GM18951 (cell line): ENCODE measurements around the gene MED22.

ENCODE experiments used
- POLR2A ChIP-seq: IDR thresholded peaks from 4 replicates; pipeline ENCODE4 v1.6.1; 2011; ENCODE audit warnings: mild to moderate bottlenecking; ENCODE audit not compliant: insufficient read length, insufficient read depth; ENCODE audit errors: extremely low read depth
- in situ Hi-C: fragments of 300-500 bp; cut with MboI; formaldehyde crosslinking; loops from one replicate; pipeline ENCODE4 v1.12.0; 2022; ENCODE audit warnings: low sequenced_read_pairs, mixed read lengths, inconsistent platforms; ENCODE audit not compliant: unreplicated experiment

Gene MED22

GRCh38 chr9:133369933-133370332, 22.0 kb upstream of the MED22 start:
- no peak for TF ChIP-seq POLR2A
- in situ Hi-C loops, result no loop called here

GRCh38 chr9:133369422-133369821, 21.5 kb upstream of the MED22 start:
- no peak for TF ChIP-seq POLR2A
- in situ Hi-C loops, result no loop called here

DNA sequence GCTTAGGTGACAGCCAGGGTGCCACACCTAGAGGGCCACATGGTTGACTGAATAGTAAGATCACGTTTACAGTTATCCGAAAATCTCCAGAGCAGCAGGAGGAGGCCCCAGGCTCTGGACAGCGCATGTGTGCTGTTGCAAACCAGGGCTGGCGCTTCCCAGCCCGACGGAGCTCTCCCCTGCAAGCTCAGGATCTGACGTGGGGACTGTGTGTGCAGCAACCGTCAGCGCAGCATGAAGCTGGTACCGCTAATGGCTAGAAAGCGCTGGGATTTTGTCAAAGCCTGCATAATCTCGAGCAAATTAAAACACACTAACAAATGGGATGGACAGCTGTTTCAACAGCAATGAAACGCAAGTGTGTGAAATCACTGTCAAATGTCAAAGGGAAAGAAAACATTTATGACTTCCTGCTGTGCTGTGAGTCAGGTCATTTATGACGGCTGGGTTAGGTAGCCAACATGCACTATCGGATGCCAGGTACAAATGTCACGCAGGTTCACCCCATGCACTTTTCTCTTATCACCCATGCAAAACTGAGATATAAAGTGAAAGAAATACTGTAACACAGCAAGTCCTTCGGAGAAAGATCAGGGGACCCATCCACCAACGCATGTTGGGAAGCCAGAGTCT, 20.4 kb upstream of the MED22 start:
- in situ Hi-C loops, result no loop called here
- TF ChIP-seq POLR2A, result no peak

DNA sequence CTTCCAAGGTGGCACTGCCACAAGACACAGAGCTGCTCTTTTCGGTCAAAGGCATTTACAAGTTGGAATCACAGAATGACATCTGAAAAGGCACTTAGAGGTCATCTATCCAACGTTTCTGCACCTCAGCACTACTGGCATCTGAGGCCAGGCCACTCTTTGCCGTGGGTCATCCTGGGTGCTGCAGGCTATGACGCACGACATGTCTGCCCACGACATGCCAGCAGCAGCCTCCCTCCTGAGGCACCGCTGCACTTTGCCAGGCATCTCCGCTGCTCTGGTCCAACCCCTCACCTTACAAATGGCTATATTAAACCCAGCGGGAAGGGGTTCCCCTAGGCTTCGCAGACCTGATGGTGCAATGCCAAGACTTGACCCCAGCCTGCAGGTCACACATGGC, 19.8 kb upstream of the MED22 start:
- in situ Hi-C loops, result no loop called here
- no peak for TF ChIP-seq POLR2A

- TF ChIP-seq POLR2A, result no peak
Measured at GRCh38 chr9:133367221-133367620, 19.3 kb upstream of the MED22 start.

GRCh38 chr9:133366435-133366834, 18.5 kb upstream of the MED22 start:
- TF ChIP-seq POLR2A, result no peak
- in situ Hi-C loops, result no loop called here

More at GRCh38 chr9:133367221-133367620, 19.3 kb upstream of the MED22 start:
- in situ Hi-C loops, result no loop called here

- in situ Hi-C loops, result no loop called here
- peak; percentile 21 for TF ChIP-seq POLR2A
Measured at GRCh38 chr9:133362359-133363044, 14.6 kb upstream of the MED22 start.

DNA sequence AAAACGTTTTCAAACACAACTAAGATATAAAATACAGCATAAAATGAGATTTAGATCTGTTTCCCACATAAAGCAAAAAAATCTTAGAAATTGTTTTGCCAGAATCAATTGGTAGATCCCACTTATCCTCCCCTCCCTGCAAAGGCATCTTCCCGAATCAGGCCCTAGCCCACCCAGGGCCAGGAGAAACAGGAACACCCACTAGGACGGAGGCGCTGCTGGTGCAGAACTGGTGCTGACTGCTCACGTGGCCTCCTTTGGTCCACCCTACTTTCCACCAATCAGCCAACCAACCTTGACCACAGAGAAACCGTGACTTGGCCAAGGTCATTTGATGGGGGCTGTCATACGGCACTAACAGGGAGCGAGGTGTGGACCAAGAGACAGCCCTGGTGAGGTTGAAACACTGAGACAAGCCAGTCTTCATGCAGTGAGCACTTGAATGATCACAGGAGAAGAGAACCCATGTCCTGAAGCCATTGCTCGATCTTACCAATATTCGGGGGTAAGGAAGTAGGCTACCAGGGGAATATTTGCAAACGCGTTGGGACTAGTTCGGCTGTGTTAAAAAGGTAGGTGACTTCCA, 13.7 kb upstream of the MED22 start:
- in situ Hi-C loops, result no loop called here
- TF ChIP-seq POLR2A, result no peak

- TF ChIP-seq POLR2A, result peak; percentile 24
- in situ Hi-C loops, result no loop called here
Measured at GRCh38 chr9:133360400-133361393, 12.8 kb upstream of the MED22 start.

DNA sequence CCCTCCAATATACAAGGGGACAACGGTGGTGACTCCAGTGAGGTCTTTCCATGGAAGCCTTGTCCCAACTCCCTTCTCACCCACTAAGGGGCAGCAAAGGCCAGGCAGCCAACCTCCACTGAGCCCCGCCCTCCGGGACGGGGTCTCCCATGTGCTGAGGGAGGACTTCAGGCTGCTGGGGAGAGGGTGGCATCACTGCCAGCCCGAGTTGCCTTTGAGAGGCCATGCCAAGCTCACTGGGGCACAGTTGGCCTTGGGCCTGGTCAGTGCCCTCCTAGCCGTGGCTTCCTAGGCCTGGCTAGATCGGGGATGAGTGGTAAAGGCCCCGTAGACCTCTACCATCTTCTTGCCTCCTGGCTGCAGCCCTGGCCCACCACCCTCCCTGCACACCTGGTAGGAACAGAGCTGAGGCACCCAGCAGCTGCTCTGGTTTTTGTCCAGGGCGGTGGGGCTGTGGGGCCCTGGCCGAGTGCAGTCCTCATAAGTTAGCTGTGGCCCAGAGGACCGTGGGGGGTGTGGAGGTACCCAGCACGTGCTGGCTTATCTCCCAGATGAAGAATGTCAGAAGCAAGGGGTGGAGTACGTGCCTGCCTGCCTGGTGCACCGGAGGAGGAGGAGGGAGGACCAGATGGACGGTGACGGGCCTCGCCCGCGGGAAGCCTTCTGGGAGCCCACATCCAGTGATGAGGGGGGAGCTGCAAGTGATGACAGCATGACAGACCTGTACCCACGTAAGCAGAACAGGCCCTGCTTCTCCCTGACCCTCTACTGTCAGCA, 11.7 kb upstream of the MED22 start:
- in situ Hi-C loops, result no loop called here
- TF ChIP-seq POLR2A, result no peak

- in situ Hi-C loops, result no loop called here
- no peak for TF ChIP-seq POLR2A
Measured at GRCh38 chr9:133357656-133358055, 9.7 kb upstream of the MED22 start.

- peak; percentile 88 for TF ChIP-seq POLR2A
- in situ Hi-C loops, result no loop called here
Measured at GRCh38 chr9:133356391-133357091, 8.6 kb upstream of the MED22 start, which contains the start of the genes SURF1 and SURF2. SURF1 (minus strand) TSS chr9:133356487; CDS start chr9:133356453, 34 bp downstream. SURF2 (plus strand) TSS chr9:133356550; CDS start chr9:133356593, 43 bp downstream.
